Fibroblast of villous mesenchyme (primary cell): ENCODE results near the gene PGR. TPM values are rescaled to one million over a fixed set of nuclear protein-coding genes. Genes with fewer than 3 reads are reported as not detected.

Source experiments
- DNase-seq: peaks from one replicate; pipeline ENCODE4 v3.0.0-alpha.2; 2010; ENCODE audit warnings: low read depth
- H3K4me3 ChIP-seq: 2 replicates; pipeline ENCODE4 v1.5.1; 2011; ENCODE audit warnings: low read depth, mild to moderate bottlenecking, low read length
- total RNA-seq: library from RNA; depleted of rRNA; stranded (reverse); fragments of >200 nt; gene quantifications from 2 replicates; pipeline ENCODE4 v1.2.3, GENCODE V29; 2012
- TF ChIP-seq, protein P1 (sequence below): IDR thresholded peaks from 2 replicates; pipeline ENCODE4 v1.5.1; 2012; ENCODE audit warnings: low read depth, mild to moderate bottlenecking, low read length; ENCODE audit not compliant: insufficient read depth

The PGR gene
- total RNA-seq, 1 donor, result 6.9 TPM

DNA sequence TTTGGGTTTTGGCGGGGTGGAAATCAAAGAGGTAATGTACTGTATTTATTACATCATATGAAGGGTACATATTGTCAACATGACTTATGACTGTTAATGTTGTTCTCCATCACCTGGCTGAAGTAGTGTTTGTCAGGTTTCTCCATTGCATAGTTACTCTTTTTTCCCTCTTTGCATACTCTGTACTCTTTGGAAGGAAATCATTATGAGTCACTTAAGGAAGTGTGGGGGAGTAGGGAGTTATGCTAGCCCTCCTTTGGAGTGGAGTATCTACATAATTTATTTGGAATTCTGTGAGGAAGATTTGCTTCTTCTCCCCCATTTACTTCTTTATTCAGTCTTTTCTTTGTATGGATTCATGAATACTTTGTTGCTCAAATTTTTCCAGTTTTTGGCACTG, 3.6 kb upstream of the PGR start:
- H3K4me3 ChIP-seq, result no peak overlapping the region
- TF ChIP-seq, protein P1, sequence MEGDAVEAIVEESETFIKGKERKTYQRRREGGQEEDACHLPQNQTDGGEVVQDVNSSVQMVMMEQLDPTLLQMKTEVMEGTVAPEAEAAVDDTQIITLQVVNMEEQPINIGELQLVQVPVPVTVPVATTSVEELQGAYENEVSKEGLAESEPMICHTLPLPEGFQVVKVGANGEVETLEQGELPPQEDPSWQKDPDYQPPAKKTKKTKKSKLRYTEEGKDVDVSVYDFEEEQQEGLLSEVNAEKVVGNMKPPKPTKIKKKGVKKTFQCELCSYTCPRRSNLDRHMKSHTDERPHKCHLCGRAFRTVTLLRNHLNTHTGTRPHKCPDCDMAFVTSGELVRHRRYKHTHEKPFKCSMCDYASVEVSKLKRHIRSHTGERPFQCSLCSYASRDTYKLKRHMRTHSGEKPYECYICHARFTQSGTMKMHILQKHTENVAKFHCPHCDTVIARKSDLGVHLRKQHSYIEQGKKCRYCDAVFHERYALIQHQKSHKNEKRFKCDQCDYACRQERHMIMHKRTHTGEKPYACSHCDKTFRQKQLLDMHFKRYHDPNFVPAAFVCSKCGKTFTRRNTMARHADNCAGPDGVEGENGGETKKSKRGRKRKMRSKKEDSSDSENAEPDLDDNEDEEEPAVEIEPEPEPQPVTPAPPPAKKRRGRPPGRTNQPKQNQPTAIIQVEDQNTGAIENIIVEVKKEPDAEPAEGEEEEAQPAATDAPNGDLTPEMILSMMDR, result no peak
- peak; percentile 14 for DNase-seq

GRCh38 chr11:101128571-101129202, 926 bp downstream of the PGR start:
- H3K4me3 ChIP-seq, result peak overlapping the region; percentile 57
- DNase-seq, result peak; percentile 7
- TF ChIP-seq, protein P1, result no peak

- TF ChIP-seq, protein P1, result no peak
- peak; percentile 10 for DNase-seq
- H3K4me3 ChIP-seq, result peak overlapping the region; percentile 57
These were observed 1.7 kb downstream of the PGR start for GRCh38 chr11:101127699-101128570.

- TF ChIP-seq, protein P1, result no peak
- peak; percentile 17 for DNase-seq
- H3K4me3 ChIP-seq, result peak overlapping the region; percentile 57
These were observed 2.4 kb downstream of the PGR start for GRCh38 chr11:101127197-101127698.

GRCh38 chr11:101126551-101127196, 2.9 kb downstream of the PGR start:
- DNase-seq, result peak; percentile 69
- H3K4me3 ChIP-seq, result peak overlapping the region; percentile 57
- TF ChIP-seq, protein P1, result no peak

DNA sequence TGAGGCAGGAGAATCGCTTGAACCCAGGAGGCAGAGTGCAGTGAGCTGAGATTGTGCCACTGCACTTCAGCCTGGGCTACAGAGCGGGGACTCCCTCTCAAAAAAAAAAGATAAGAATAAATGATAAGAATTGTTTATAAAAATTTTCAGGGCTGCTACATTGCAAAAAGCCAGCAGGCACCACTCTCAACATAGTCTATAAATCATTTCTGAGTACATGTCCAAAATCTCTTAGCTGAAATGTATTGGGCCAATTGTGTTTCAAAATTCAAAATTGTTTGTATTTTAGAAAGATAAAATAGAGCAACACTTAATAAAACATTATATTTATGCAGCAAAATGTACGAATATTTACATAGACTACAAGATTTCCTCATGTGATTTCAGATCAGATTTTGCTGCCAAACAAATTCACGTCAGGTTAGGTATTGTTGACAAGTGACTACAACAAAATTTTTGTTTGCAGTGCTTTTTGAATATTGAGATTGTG, 13.9 kb downstream of the PGR start:
- DNase-seq, result no peak
- TF ChIP-seq, protein P1, result no peak
- H3K4me3 ChIP-seq, result no peak overlapping the region
